ENCODE data around the gene CADM1. TPM values are rescaled to one million over a fixed set of nuclear protein-coding genes. Genes with fewer than 3 reads are reported as not detected.

The CADM1 gene
- total RNA-seq, 1 experiment from 2014 or later = 1.1 TPM

- DNase-seq = no peak
- no peak for ATAC-seq
- Histone ChIP-seq H3K36me3 (ENCODE audit: low read depth, low read length) (no peaks in the 10 kb centered on the region), H3K9me2 (replicated peaks; ENCODE audit: low read length) (no peaks in the 10 kb centered on the region), H3K4me2 (ENCODE audit: low read length) (no peak overlapping the region), H3K9ac (ENCODE audit: low read length) (no peak overlapping the region), H3K27me3 (ENCODE audit: low read length) (peaks cover 50% of the 10 kb centered on the region), H3F3A (ENCODE audit: low read length, unreplicated experiment) (no peaks in the 10 kb centered on the region), H4K20me1 (ENCODE audit: low read length) (no peaks in the 10 kb centered on the region), H3K4me3 (ENCODE audit: low read length) (no peak overlapping the region), H2AFZ (ENCODE audit: low read length) (no peak overlapping the region), H3K9me3 (ENCODE audit: low read length) (no peaks in the 10 kb centered on the region), H3K79me2 (ENCODE audit: low read length) (no peaks in the 10 kb centered on the region), H3K27ac (ENCODE audit: low read length) (no peak overlapping the region), H3K4me1 (ENCODE audit: insufficient read depth, low read length) (no peaks in the 10 kb centered on the region; the same call in 1 of the 2 replicates)
- CTCF ChIA-PET = no interaction called here
- POLR2A ChIA-PET (ENCODE audit: unreplicated experiment) = no interaction called here
- no TSS peak for BruUV-seq (replicated peaks)
- TF ChIP-seq EZH2phosphoT487 (IDR thresholded peaks at IDR 0.05; ENCODE audit: borderline replicate concordance, low read length) (no peak), EZH2 (IDR thresholded peaks at IDR 0.05; ENCODE audit: low read length, unreplicated experiment) (no peak), CTCF (conservative IDR thresholded peaks at IDR 0.05; ENCODE audit: low read depth, low read length) (no peak)
- intact Hi-C loops (cut with micrococcal nuclease) = no loop called here
Measured at GRCh38 chr11:115506954-115507675, 2.9 kb upstream of the CADM1 start.

GRCh38 chr11:115505175-115505574 is 960 bp upstream of the CADM1 start:
- H3K27ac ChIP-seq (ENCODE audit: low read length) = no peak overlapping the region
- intact Hi-C loops (cut with micrococcal nuclease) = no loop called here
- H3K4me1 ChIP-seq (ENCODE audit: insufficient read depth, low read length) = no peaks in the 10 kb centered on the region; the same call in 1 of the 2 replicates
- H3K9me3 ChIP-seq (ENCODE audit: low read length) = no peaks in the 10 kb centered on the region
- no peak overlapping the region for H3K9ac ChIP-seq (ENCODE audit: low read length)
- no peaks in the 10 kb centered on the region for H3F3A ChIP-seq (ENCODE audit: low read length, unreplicated experiment)
- H3K27me3 ChIP-seq (ENCODE audit: low read length) = peaks cover 67% of the 10 kb centered on the region
- DNase-seq = no peak
- TF ChIP-seq EZH2phosphoT487 (IDR thresholded peaks at IDR 0.05; ENCODE audit: borderline replicate concordance, low read length) (no peak), CTCF (conservative IDR thresholded peaks at IDR 0.05; ENCODE audit: low read depth, low read length) (no peak)
- peak overlapping the region; percentile 77 for H3K4me2 ChIP-seq (ENCODE audit: low read length)
- no peaks in the 10 kb centered on the region for H4K20me1 ChIP-seq (ENCODE audit: low read length)
- ChIA-PET POLR2A (ENCODE audit: unreplicated experiment) (no interaction called here), CTCF (no interaction called here)
- H3K36me3 ChIP-seq (ENCODE audit: low read depth, low read length) = no peaks in the 10 kb centered on the region
- H2AFZ ChIP-seq (ENCODE audit: low read length) = peak overlapping the region; percentile 83
- no peaks in the 10 kb centered on the region for H3K79me2 ChIP-seq (ENCODE audit: low read length)
- no TSS peak for BruUV-seq (replicated peaks)
- no peak for ATAC-seq
- H3K4me3 ChIP-seq (ENCODE audit: low read length) = peak overlapping the region; percentile 64; the same call in 1 of the 2 replicates
- no peaks in the 10 kb centered on the region for H3K9me2 ChIP-seq (replicated peaks; ENCODE audit: low read length)

- DNase-seq (no peak), ATAC-seq (no peak)
- Histone ChIP-seq H3K4me3 (ENCODE audit: low read length) (peak overlapping the region; percentile 64), H3F3A (ENCODE audit: low read length, unreplicated experiment) (no peaks in the 10 kb centered on the region), H3K36me3 (ENCODE audit: low read depth, low read length) (no peaks in the 10 kb centered on the region), H3K9ac (ENCODE audit: low read length) (no peak overlapping the region), H4K20me1 (ENCODE audit: low read length) (no peaks in the 10 kb centered on the region), H3K27me3 (ENCODE audit: low read length) (peaks cover 67% of the 10 kb centered on the region), H2AFZ (ENCODE audit: low read length) (peak overlapping the region; percentile 83), H3K27ac (ENCODE audit: low read length) (no peak overlapping the region), H3K4me1 (ENCODE audit: insufficient read depth, low read length) (no peaks in the 10 kb centered on the region; the same call in 1 of the 2 replicates), H3K79me2 (ENCODE audit: low read length) (no peaks in the 10 kb centered on the region), H3K4me2 (ENCODE audit: low read length) (peak overlapping the region; percentile 77), H3K9me3 (ENCODE audit: low read length) (no peaks in the 10 kb centered on the region), H3K9me2 (replicated peaks; ENCODE audit: low read length) (no peaks in the 10 kb centered on the region)
- BruUV-seq (replicated peaks) = no TSS peak
- ChIA-PET POLR2A (ENCODE audit: unreplicated experiment) (no interaction called here), CTCF (no interaction called here)
- intact Hi-C loops (cut with micrococcal nuclease) = no loop called here
- TF ChIP-seq EZH2phosphoT487 (IDR thresholded peaks at IDR 0.05; ENCODE audit: borderline replicate concordance, low read length) (no peak), CTCF (conservative IDR thresholded peaks at IDR 0.05; ENCODE audit: low read depth, low read length) (no peak), EZH2 (IDR thresholded peaks at IDR 0.05; ENCODE audit: low read length, unreplicated experiment) (no peak)
Measured at GRCh38 chr11:115503886-115504275, 334 bp downstream of the CADM1 start.
